Globus pallidus (tissue), 1 donor: ENCODE measurements around the gene SETD3.

Source experiments
- DNase-seq: peaks from one replicate; pipeline ENCODE4 v3.0.0-alpha.2; 2015; ENCODE audit warnings: low spot score

The SETD3 gene

GRCh38 chr14:99497894-99498293 lies 17.2 kb upstream of the SETD3 start:
- DNase-seq: no peak

- DNase-seq: no peak
These were observed 16.7 kb upstream of the SETD3 start for GRCh38 chr14:99497341-99497740.

- DNase-seq: no peak
These were observed 3.4 kb upstream of the SETD3 start for GRCh38 chr14:99484106-99484505.

DNA sequence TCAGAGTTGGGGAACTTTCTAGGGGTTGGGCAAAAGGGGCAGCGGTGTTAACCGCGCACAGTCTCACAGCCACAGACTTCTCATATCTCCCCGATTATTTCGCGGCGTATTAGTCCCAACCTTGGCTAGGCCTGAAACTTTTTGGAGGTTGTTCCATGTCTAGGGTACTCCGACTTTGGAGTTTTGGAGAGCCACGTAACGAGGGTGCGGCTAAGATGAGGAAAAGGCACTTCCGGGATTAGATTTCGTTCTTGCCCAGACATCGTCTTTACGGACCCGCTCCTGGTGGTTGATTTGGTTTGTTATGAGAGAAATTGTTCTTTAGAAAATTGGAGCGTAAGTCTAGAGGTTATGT lies 1.1 kb upstream of the SETD3 start:
- DNase-seq: no peak

- peak; percentile 100 for DNase-seq
These were observed 472 bp upstream of the SETD3 start, which contains the start of gene CCNK for GRCh38 chr14:99480917-99481744. Gene CCNK (plus strand): TSS chr14:99481409. CDS start chr14:99492678, 11,269 bp downstream.

GRCh38 chr14:99479160-99479905 lies 1.3 kb downstream of the SETD3 start:
- no peak for DNase-seq

- no peak for DNase-seq
These were observed 2.5 kb downstream of the SETD3 start for GRCh38 chr14:99478128-99478527.

DNA sequence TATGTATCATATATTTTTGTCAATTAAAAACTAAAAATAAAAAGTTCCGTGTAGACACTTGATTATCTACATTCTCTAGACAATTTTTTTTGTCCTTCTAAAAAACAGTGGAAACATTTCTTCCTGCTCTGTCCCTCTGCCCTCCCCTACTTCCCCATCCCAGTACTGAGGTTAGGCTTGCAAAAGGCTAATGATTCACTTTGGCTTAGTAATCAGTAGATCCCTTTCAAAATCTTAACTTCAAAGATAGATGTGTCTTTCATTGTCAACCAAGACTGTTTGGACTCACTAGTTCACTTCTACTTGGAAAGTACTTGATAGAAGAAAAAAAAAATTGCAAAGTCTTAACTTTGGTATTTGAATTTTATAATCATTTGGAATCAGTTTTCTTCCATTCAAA lies 3.8 kb downstream of the SETD3 start:
- DNase-seq: no peak

DNA sequence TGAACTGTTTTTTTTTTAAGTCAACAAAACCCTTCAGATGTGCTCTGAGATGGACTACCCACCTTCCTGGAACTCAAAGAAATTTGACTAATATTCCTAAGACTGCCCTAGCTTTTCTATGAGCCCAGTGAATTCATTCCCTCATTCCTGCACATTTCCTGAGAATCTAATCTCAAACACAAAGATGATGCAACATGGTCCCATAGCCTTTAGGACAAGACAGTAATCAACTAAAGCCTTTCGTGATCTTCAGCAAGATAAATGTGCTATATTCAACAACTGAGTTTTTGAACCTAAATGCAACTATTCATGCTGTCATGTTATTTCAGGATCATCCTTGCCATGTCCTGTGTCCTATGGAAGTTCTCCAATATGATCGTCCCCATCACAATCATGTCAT lies 5.0 kb downstream of the SETD3 start:
- DNase-seq: no peak

DNA sequence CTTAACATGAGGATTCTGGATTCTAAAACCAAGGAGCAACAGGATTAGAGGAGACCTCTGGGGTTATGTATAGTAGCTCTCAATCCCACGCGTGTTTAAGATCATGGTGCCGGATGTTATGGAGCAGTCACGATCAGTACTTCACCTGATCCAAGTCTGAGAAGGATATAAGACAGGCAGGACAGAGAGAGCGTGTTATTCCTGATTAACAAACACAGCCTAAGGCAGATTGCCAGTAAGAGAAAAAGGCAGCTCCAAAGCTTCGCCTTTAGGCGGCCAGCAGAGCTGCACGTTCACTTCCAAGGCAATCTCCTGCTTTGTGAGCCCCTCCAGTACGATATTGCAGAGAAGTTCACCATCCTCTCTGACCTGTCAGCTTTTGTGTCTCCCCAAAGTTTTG lies 5.5 kb downstream of the SETD3 start:
- no peak for DNase-seq

DNA sequence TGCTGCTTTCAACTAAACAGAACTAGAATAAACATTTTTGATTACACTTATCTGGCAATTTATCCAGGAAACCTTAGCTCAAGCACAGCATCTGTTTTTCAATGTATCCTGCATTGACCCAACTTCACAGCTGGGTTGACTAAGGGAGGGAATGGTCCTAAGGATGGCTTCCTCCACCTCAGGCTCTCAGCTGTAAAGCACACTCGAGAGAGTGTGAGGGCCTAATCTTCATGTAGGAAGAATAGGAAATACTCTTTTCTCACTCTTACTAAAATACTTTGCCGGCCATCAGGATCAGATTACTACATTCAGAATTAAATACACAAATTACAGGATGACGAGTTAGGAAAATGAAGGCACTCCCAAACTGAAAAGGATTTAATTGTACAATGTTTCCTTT lies 7.2 kb downstream of the SETD3 start:
- no peak for DNase-seq

DNA sequence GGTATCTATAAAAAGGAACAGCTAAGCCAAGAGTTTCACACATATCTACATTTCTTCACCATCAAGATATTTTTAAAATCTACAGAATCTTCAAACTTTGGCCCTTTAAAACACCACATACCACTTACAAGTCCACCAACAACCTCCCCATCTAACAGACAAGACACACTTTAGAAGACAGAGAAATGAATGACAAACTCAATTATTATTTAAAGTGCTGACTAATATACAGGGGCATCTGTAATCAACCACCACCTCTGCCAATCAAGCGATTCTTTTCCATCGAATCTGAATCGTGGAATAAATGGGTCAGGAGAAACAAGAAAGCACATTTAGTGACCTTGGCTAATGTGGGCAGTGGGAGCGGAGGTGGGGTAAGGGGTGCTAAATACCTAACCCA lies 7.7 kb downstream of the SETD3 start:
- no peak for DNase-seq

- no peak for DNase-seq
These were observed 8.9 kb downstream of the SETD3 start for GRCh38 chr14:99471731-99472130.

GRCh38 chr14:99468836-99469592 lies 11.6 kb downstream of the SETD3 start:
- DNase-seq: no peak

- no peak for DNase-seq
These were observed 12.6 kb downstream of the SETD3 start for GRCh38 chr14:99468081-99468480.

GRCh38 chr14:99467336-99468078 lies 13.2 kb downstream of the SETD3 start:
- no peak for DNase-seq

DNA sequence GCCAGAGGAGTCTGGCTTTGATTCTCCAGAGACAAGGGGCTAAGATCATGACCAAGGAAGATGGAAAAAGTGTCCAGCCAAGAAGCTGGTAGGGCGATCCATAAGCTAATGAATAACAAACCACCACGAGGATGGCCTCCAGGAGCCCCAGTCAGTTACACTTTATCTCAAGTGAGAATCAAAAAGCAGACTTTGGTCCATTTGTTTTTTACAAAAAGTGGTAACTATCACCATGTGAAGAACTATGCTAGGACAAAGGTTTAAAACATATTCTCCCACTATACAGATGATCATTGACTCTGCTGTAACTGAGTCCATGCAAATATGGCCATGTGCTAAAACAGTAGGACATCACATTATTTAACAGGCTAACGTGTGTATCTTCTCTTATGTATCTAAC lies 13.9 kb downstream of the SETD3 start:
- DNase-seq: no peak

GRCh38 chr14:99465288-99465687 lies 15.4 kb downstream of the SETD3 start:
- no peak for DNase-seq

GRCh38 chr14:99463974-99464373 lies 16.7 kb downstream of the SETD3 start:
- no peak for DNase-seq

DNA sequence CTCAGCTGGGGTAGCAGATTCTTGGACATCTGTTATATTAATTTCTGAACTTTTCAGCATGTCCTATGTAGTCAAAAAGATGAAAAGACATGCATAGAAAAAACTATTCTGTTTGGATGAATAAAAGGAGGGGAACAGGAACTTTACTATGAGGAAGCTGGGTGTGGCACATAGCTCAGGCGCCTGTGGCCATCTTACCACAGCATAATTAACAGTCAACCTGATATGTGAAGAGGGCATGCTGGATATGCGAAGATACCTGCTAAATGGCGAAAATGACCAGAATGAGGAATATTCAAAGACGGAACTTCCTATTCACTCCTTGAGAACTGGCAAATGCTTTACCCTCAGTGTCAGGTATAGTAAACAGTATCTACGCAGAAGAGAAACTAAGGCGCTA lies 18.4 kb downstream of the SETD3 start:
- DNase-seq: no peak

DNA sequence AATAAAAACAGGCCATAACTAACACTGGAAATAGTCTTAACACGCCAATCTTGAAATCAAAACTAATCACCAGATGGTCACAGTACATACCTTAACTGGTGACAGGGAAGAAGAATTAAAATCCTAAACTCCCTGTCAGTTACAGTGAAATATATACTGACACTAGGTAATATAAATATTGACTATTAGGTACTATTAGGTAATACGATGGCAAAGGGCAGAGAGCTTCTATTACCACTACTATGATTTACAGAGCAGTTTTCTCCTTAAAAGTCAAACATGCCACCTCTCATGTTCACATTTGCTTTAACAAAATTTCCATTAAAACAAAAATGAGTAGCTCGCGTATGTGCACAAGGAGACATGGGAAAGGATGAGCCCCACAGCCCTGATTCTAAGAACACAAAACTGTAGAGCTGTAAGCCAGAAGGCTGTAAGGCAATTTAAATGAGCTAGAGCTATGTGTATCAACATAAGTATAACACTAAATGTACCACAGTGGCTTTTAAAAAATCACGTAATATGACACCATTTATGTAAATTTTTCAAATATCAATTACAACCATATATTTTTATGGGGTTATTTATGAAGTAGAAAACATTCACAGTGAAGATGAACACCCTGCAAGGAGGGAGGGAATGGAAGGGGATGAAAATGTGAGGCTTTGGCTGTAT lies 19.1 kb downstream of the SETD3 start:
- DNase-seq: no peak
